CD4-positive, alpha-beta T cell treated with Interleukin-6 for 4 hours (primary cell): ENCODE measurements around the gene RUSF1.
"Not testable (repeated sequence)": the region's sequence is repeated elsewhere in the genome, so short reads cannot be mapped to it uniquely, and the experiment has no call there.

ENCODE experiments used
- DNase-seq: peaks from one replicate; pipeline ENCODE4 v3.0.0-alpha.2; 2020; ENCODE audit warnings: mixed read lengths

RUSF1 gene

DNA sequence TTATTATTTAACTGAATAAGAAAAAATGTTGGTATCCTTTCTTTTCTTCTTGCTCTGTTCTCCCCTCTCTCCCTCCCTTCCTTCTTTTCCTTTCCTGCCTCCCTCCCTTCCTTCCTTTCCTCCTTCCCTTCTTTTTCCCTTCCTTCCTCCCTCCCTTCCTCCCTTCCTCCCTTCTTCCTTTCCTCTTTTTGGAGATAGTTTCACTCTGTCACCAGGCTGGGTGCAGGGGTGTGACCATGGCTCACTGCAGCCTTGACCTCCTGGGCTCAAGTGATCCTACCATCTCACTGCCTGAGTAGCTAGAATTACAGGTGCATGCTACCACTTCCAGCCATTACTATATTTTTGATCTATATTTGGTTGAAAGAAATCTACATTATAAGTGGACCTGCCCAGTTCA is 5.7 kb upstream of the RUSF1 start:
- DNase-seq = no peak

- DNase-seq = no peak
Observed at GRCh38 chr16:31513126-31513525, 4.9 kb upstream of the RUSF1 start.

DNA sequence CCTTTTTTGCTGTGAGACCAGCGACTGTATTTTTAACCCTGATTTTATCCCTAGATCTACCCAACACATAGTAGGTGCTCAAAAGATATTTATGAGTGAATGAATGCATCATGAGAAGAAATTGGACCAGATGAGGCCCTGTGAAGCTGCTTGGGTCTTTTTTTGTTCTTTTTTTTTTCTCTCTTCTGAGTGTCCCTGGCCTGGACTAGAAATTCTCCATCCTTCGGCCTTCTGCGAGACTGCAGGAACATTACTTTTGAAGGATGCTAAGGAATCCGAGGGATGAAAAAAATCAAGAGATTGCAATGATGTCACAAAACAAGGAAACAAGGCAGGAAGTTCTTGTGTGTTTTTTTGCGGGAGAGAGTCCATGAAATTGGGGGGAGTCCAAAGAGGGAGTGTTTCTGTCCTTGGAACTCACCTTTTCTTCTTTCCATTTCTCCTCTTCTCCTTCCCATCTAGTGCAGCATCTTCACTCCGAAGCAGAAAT is 560 bp upstream of the RUSF1 start:
- DNase-seq = no peak

GRCh38 chr16:31507617-31507928 is 618 bp downstream of the RUSF1 start:
- DNase-seq = no peak

DNA sequence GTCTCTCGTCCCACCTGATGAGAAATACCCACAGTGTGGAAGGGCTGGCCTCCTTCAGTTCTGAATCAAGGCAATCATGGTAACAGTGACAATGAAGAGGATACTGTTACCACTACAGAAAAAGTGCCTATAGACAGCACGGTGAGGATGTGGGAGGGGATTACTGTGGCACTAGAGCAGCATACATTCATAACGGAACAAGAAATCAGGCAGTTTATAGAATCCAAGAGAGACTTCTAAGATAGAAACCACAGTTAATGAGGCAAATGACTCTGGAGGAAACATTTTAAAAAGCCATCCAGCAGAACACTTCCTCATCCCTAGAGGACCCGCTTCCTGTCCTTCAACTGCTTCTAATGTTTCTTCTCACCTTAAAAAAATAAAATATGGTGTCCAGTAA is 2.7 kb downstream of the RUSF1 start:
- no peak for DNase-seq

DNA sequence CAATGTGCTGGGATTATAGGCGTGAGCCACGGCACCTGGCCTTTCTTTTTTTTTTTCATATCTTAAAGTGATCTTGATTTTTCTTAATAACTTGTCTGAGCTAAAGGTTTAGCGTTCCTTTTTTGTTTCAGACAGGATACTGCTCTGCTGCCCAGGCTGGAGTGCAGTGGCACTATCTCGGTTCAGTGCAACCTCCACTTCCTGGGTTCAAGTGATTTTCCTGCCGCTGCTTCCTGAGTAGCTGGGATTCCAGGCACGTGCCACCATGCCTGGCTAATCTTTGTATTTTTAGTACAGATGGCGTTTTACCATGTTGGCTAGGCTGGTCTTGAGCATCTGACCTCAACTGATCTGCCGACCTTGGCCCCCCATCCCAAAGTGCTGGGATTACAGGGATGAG is 4.0 kb downstream of the RUSF1 start:
- no peak for DNase-seq

DNA sequence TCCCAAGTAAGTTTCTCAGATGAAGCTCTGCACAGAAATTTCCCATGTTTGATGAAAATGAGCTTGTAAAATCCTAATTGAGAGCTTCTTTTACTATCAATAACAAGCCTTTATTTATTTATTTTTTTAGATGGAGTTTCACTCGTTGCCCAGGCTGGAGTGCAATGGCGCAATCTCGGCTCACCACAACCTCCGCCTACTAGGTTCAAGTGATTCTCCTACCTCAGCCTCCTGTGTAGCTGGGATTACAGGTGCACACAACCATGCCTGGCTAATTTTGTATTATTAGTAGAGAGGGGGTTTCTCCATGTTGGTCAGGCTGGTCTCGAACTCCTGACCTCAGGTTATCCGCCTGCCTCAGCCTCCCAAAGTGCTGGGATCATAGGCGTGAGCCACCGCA is 4.6 kb downstream of the RUSF1 start:
- DNase-seq = not testable (repeated sequence)

DNA sequence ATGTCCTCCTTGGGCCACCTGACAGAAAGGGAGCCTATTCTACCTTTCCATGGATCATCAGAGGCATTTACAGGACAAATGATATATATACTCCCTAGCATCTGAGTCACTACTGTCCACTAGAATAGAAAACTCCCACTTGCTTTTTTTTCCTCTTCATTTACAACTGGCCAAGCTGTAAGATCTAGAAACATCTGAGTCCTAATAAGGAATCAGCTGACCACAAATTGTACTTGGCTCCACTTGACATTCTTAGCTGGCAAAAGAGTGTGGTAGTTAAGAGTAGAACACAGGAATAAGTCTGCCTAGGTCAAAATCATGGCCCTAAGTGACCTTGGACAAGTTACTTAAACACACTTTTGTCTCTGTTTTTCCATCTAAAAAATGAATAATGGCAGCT is 5.2 kb downstream of the RUSF1 start:
- no peak for DNase-seq

GRCh38 chr16:31501966-31502348 is 6.2 kb downstream of the RUSF1 start:
- no peak for DNase-seq

DNA sequence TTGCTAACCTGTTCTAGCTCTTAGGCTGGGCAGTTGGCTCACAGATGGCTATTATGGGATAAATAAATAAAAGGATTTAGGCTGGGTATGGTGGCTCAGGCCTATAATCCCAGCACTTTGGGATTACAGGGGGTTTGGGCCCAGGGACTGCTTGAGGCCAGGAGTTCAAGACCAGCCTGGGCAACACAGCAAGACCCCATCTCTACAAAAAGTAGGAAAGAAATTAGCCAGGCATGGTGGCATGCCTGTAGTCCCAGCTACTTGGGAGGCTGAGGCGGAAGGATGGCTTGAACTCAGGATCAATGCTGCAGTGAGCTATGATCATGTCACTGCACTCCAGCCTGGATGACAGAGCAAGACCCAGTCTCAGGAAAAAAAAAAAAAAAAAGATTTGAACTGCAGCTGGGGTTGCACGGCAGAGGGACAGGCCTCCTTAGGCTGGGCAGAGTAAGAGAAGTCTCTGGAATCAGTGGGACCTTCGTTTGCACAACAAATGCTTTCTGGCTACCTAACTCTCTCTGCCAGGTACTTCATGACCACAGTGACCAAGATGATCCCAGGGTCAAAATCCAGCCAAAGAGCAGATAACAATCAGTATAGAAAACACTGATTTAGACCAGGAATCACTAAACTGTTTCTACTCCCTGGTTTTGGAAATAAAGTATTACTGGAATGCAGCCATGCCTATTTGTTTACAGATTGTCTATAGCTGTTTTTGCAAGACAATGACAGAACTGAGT is 6.8 kb downstream of the RUSF1 start:
- DNase-seq = no peak

- DNase-seq = no peak
Observed at GRCh38 chr16:31499928-31500327, 8.3 kb downstream of the RUSF1 start.

DNA sequence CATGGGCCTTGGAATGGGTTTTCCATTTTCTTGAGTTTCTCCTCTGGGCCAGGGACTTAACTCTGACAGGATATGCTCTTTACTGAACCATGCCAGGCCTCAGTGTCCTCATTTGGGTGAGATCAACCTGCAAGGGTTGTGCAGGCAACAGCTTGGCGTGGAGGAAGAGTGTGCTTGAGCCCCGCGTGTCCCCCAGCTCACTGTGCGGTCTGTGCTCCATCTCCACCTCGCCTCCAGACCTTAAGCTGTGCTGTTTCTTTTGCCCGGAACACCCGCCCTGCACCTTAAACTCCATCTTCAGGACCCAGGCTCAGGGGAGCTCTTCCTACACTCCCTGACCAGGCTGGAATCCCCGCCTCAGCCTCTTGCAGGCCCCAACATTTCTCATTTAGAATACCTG is 9.7 kb downstream of the RUSF1 start:
- no peak for DNase-seq

- DNase-seq = no peak
Observed at GRCh38 chr16:31496670-31497069, 11.5 kb downstream of the RUSF1 start.

- no peak for DNase-seq
Observed at GRCh38 chr16:31493506-31494125, 14.6 kb downstream of the RUSF1 start.

- DNase-seq = no peak
Observed at GRCh38 chr16:31491778-31492418, 16.3 kb downstream of the RUSF1 start.

GRCh38 chr16:31489616-31490584 is 18.3 kb downstream of the RUSF1 start:
- no peak for DNase-seq

GRCh38 chr16:31489298-31489564 is 19.0 kb downstream of the RUSF1 start:
- no peak for DNase-seq

GRCh38 chr16:31488468-31489297 is 19.5 kb downstream of the RUSF1 start:
- DNase-seq = no peak

- peak; percentile 89 for DNase-seq
Observed at GRCh38 chr16:31487720-31488467, 20.3 kb downstream of the RUSF1 start.

- DNase-seq = no peak
Observed at GRCh38 chr16:31487071-31487719, 21.0 kb downstream of the RUSF1 start.

GRCh38 chr16:31486045-31486444 is 22.1 kb downstream of the RUSF1 start:
- DNase-seq = no peak
